ENCODE measurements around the gene CRYGN.

GRCh38 chr7:151397026-151397425 lies 42.9 kb downstream of the CRYGN start:
- no peak for TF ChIP-seq CTCF (IDR thresholded peaks at IDR 0.05)
- no peak for TF ChIP-seq POLR2A (IDR thresholded peaks at IDR 0.05)
